Upper lobe of left lung (tissue), 4 donors: ENCODE results near the gene DUSP16.
"Not testable (repeated sequence)": the region's sequence is repeated elsewhere in the genome, so short reads cannot be mapped to it uniquely, and the experiment has no call there.

Experiments used
- EP300 ChIP-seq, 4 donors: sonication (generic); formaldehyde crosslinking; IDR thresholded peaks; one replicate each; pipeline ENCODE4 v1.5.1; 2017; ENCODE audit warnings: antibody characterized with exemption in 4 of 4, control low read depth in 2 of 4
- POLR2A ChIP-seq, 4 donors: fragments of 450-650 bp; IDR thresholded peaks; one replicate each; pipeline ENCODE4 v1.5.1; 2016 to 2017; ENCODE audit warnings: antibody characterized with exemption in 4 of 4, mild to moderate bottlenecking in 2 of 4
- POLR2AphosphoS5 ChIP-seq, 2 donors: sonication (generic); formaldehyde crosslinking; IDR thresholded peaks; one replicate each; pipeline ENCODE4 v1.5.1; 2017; ENCODE audit warnings: antibody characterized with exemption in 2 of 2
- TF ChIP-seq, protein P1 (sequence below), 6 experiments: fragments of 450-650 bp in 4 of 6; fragments of 200-600 bp in 2 of 6; sonication (generic) in 2 of 6; IDR thresholded peaks; one replicate each; pipeline ENCODE4 v1.5.1; 2016 to 2019; ENCODE audit warnings: antibody characterized with exemption in 6 of 6

GRCh38 chr12:12502130-12502814, 60.4 kb downstream of the DUSP16 start:
- TF ChIP-seq POLR2A, POLR2AphosphoS5, EP300 (IDR thresholded peaks at IDR 0.05): not testable (repeated sequence)
- TF ChIP-seq, protein P1, sequence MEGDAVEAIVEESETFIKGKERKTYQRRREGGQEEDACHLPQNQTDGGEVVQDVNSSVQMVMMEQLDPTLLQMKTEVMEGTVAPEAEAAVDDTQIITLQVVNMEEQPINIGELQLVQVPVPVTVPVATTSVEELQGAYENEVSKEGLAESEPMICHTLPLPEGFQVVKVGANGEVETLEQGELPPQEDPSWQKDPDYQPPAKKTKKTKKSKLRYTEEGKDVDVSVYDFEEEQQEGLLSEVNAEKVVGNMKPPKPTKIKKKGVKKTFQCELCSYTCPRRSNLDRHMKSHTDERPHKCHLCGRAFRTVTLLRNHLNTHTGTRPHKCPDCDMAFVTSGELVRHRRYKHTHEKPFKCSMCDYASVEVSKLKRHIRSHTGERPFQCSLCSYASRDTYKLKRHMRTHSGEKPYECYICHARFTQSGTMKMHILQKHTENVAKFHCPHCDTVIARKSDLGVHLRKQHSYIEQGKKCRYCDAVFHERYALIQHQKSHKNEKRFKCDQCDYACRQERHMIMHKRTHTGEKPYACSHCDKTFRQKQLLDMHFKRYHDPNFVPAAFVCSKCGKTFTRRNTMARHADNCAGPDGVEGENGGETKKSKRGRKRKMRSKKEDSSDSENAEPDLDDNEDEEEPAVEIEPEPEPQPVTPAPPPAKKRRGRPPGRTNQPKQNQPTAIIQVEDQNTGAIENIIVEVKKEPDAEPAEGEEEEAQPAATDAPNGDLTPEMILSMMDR (IDR thresholded peaks at IDR 0.05) = not testable (repeated sequence)
